ENCODE data around the gene TTC16. TPM values are rescaled to one million over a fixed set of nuclear protein-coding genes. Genes with fewer than 3 reads are reported as not detected.
A peak's percentile ranks its signal among the peaks of the same experiment; 100 is the strongest.

TTC16 gene
- total RNA-seq, 1 donor, result under 0.01 TPM

DNA sequence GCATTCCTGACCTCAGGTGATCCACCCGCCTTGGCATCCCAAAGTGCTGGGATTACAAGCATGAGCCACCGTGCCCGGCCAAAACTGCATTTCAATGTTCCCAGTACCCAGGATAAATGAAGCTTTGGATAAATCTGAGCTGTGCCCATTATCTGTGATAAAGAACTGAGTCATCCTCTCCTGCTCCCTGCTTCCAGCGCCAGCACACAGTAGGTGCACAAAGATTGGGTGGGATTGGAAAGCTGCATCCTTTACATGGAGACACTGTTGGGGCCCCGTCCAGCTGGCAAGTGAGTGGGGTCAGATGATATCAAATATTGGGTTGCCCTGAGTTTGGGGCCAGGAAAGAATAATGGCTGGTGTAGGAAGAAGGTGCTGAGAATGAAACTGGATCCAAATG is 45.2 kb downstream of the TTC16 start:
- TF ChIP-seq, protein P1, sequence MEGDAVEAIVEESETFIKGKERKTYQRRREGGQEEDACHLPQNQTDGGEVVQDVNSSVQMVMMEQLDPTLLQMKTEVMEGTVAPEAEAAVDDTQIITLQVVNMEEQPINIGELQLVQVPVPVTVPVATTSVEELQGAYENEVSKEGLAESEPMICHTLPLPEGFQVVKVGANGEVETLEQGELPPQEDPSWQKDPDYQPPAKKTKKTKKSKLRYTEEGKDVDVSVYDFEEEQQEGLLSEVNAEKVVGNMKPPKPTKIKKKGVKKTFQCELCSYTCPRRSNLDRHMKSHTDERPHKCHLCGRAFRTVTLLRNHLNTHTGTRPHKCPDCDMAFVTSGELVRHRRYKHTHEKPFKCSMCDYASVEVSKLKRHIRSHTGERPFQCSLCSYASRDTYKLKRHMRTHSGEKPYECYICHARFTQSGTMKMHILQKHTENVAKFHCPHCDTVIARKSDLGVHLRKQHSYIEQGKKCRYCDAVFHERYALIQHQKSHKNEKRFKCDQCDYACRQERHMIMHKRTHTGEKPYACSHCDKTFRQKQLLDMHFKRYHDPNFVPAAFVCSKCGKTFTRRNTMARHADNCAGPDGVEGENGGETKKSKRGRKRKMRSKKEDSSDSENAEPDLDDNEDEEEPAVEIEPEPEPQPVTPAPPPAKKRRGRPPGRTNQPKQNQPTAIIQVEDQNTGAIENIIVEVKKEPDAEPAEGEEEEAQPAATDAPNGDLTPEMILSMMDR (IDR thresholded peaks at IDR 0.05; ENCODE audit: extremely low read depth, low read depth, low read length), result no peak
- no peaks in the 10 kb centered on the region for H3K9me3 ChIP-seq (ENCODE audit: low read depth, low read length)
- no peak overlapping the region for H3K4me2 ChIP-seq (ENCODE audit: insufficient read depth, low read length)
- no peaks in the 10 kb centered on the region for H3K4me1 ChIP-seq (ENCODE audit: insufficient read depth, low read length)
- no peaks in the 10 kb centered on the region for H3K36me3 ChIP-seq (ENCODE audit: insufficient read depth, low read length)
- H3K27me3 ChIP-seq (ENCODE audit: insufficient read depth, low read length), result peaks cover 6% of the 10 kb centered on the region
- H3K27ac ChIP-seq (ENCODE audit: low read depth, low read length), result no peak overlapping the region
- H3K4me3 ChIP-seq (ENCODE audit: insufficient read depth, low read length), result no peak overlapping the region
- no peaks in the 10 kb centered on the region for H4K20me1 ChIP-seq (ENCODE audit: insufficient read depth, low read length)
- peak; percentile 58 for DNase-seq (ENCODE audit: insufficient read length, low spot score, missing footprints)
- H3K79me2 ChIP-seq (ENCODE audit: insufficient read depth, low read length), result no peaks in the 10 kb centered on the region
- H2AFZ ChIP-seq (ENCODE audit: low read length), result no peak overlapping the region

DNA sequence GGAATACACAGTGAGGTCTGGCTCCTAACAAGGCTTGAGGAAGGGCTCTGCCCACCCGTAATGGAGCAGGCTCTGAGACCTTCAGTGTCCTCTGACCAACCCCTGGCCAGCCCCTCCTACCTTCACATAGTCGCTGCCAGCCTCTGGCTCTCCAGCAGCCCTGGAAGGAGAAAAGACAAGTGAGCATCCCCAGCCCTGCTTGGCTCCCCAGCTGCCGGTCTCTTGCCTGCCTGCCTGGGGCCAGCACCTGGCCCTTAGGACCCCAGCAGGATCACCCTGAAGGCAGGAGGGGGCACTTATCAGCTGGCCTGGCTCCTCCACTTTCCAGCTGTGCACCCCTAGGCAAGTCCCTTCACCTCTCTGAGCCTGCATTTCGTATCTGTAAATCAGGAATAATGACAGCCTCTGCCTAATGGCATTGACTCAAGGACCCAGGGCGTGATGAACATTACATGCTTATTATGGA is 45.6 kb downstream of the TTC16 start:
- H3K27me3 ChIP-seq (ENCODE audit: insufficient read depth, low read length), result peaks cover 3% of the 10 kb centered on the region
- no peak overlapping the region for H3K27ac ChIP-seq (ENCODE audit: low read depth, low read length)
- no peaks in the 10 kb centered on the region for H4K20me1 ChIP-seq (ENCODE audit: insufficient read depth, low read length)
- no peaks in the 10 kb centered on the region for H3K9me3 ChIP-seq (ENCODE audit: low read depth, low read length)
- H3K79me2 ChIP-seq (ENCODE audit: insufficient read depth, low read length), result no peaks in the 10 kb centered on the region
- H3K36me3 ChIP-seq (ENCODE audit: insufficient read depth, low read length), result no peaks in the 10 kb centered on the region
- H3K4me2 ChIP-seq (ENCODE audit: insufficient read depth, low read length), result no peak overlapping the region
- peak; percentile 50 for DNase-seq (ENCODE audit: insufficient read length, low spot score, missing footprints)
- no peak overlapping the region for H3K4me3 ChIP-seq (ENCODE audit: insufficient read depth, low read length)
- H3K4me1 ChIP-seq (ENCODE audit: insufficient read depth, low read length), result no peaks in the 10 kb centered on the region
- TF ChIP-seq, protein P1 (IDR thresholded peaks at IDR 0.05; ENCODE audit: extremely low read depth, low read depth, low read length), result no peak
- no peak overlapping the region for H2AFZ ChIP-seq (ENCODE audit: low read length)

DNA sequence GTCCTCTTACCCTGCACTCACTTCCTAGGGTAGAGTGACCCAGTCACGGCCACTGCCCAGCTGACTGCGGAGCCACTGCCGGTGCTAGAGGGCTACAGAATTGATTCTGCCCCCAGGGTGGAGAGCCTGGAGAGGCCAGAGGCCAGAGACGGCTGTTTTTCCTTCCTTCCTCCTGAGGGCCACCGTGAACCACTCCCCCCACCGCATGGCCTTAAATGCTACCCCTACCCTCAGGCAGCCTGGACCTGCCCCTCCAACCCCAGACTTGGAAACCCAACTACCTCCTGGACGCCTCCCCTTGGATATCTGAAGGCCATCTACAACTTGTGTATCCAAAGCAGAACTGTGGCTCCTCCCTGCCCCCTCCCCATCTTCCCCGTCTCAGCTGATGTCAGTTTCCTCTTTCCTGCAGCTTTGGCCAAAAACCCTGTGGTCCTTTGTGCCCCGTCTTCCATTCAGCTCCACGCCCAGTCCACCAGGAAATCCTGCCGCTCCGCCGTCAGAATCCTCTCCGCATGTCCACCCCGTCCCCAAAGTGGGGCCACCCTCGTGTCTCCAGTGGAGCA is 46.3 kb downstream of the TTC16 start:
- no peak overlapping the region for H3K4me2 ChIP-seq (ENCODE audit: insufficient read depth, low read length)
- H3K4me3 ChIP-seq (ENCODE audit: insufficient read depth, low read length), result no peak overlapping the region
- no peaks in the 10 kb centered on the region for H3K79me2 ChIP-seq (ENCODE audit: insufficient read depth, low read length)
- H3K27ac ChIP-seq (ENCODE audit: low read depth, low read length), result no peak overlapping the region
- H3K4me1 ChIP-seq (ENCODE audit: insufficient read depth, low read length), result no peaks in the 10 kb centered on the region
- peaks cover 3% of the 10 kb centered on the region for H3K27me3 ChIP-seq (ENCODE audit: insufficient read depth, low read length)
- DNase-seq (ENCODE audit: insufficient read length, low spot score, missing footprints), result peak; percentile 68
- H2AFZ ChIP-seq (ENCODE audit: low read length), result no peak overlapping the region
- no peaks in the 10 kb centered on the region for H3K9me3 ChIP-seq (ENCODE audit: low read depth, low read length)
- H4K20me1 ChIP-seq (ENCODE audit: insufficient read depth, low read length), result no peaks in the 10 kb centered on the region
- H3K36me3 ChIP-seq (ENCODE audit: insufficient read depth, low read length), result no peaks in the 10 kb centered on the region
- TF ChIP-seq, protein P1 (IDR thresholded peaks at IDR 0.05; ENCODE audit: extremely low read depth, low read depth, low read length), result no peak

DNA sequence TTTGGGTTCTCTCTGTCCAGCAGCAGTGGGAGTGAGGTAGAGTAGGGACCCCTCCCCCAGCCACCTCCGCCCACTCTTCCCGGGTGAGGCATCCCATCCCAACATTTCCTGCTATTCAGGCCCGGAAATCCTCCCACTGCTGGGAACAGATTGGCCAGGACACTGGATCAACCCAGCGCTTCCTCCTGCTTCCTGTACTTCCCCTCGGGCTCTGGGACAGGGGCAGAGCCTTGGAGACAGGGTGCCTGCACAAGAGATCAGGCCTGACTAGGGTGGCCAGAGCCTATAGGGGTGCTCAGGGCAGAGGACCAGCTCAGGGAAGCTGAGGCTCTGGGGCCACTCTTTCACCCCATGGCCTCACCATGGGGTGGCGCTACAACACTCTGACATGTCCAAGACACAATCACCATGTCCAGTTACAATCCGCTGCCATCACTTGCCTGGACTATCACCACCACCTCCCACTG is 48.1 kb downstream of the TTC16 start:
- H3K27me3 ChIP-seq (ENCODE audit: insufficient read depth, low read length), result peaks cover 3% of the 10 kb centered on the region
- no peaks in the 10 kb centered on the region for H4K20me1 ChIP-seq (ENCODE audit: insufficient read depth, low read length)
- no peaks in the 10 kb centered on the region for H3K36me3 ChIP-seq (ENCODE audit: insufficient read depth, low read length)
- no peak overlapping the region for H3K27ac ChIP-seq (ENCODE audit: low read depth, low read length)
- TF ChIP-seq, protein P1 (IDR thresholded peaks at IDR 0.05; ENCODE audit: extremely low read depth, low read depth, low read length), result peak; percentile 34
- no peaks in the 10 kb centered on the region for H3K79me2 ChIP-seq (ENCODE audit: insufficient read depth, low read length)
- H3K4me2 ChIP-seq (ENCODE audit: insufficient read depth, low read length), result no peak overlapping the region
- H3K4me1 ChIP-seq (ENCODE audit: insufficient read depth, low read length), result no peaks in the 10 kb centered on the region
- peak; percentile 48 for DNase-seq (ENCODE audit: insufficient read length, low spot score, missing footprints)
- no peaks in the 10 kb centered on the region for H3K9me3 ChIP-seq (ENCODE audit: low read depth, low read length)
- H3K4me3 ChIP-seq (ENCODE audit: insufficient read depth, low read length), result no peak overlapping the region
- H2AFZ ChIP-seq (ENCODE audit: low read length), result no peak overlapping the region

Data from osteoblast (primary cell).